HFFc6 (cell line): ENCODE results near the gene NINJ2. TPM values are rescaled to one million over a fixed set of nuclear protein-coding genes. Genes with fewer than 3 reads are reported as not detected.

Source experiments
- DNase-seq: peaks from one replicate; pipeline ENCODE4 v3.0.0-alpha.2; 2018
- H3K27ac Mint-ChIP-seq: 2 replicates; pipeline ENCODE4 v1.8.0; 2020; ENCODE audit warnings: mild to moderate bottlenecking, mixed read lengths
- H3K27me3 Mint-ChIP-seq: 2 replicates; pipeline ENCODE4 v1.8.0; 2021; ENCODE audit warnings: mild to moderate bottlenecking, moderate library complexity, mixed read lengths; ENCODE audit not compliant: insufficient read depth
- H3K36me3 Mint-ChIP-seq: 2 replicates; pipeline ENCODE4 v1.8.0; 2021; ENCODE audit warnings: low read depth, mixed read lengths
- H3K4me1 Mint-ChIP-seq: 2 replicates; pipeline ENCODE4 v1.8.0; 2020; ENCODE audit warnings: low read depth, mixed read lengths
- H3K4me3 Mint-ChIP-seq: 2 replicates; pipeline ENCODE4 v1.8.0; 2020; ENCODE audit warnings: mild to moderate bottlenecking, moderate library complexity, mixed read lengths
- H3K9me3 Mint-ChIP-seq: 2 replicates; pipeline ENCODE4 v1.8.0; 2020; ENCODE audit warnings: mild to moderate bottlenecking, mixed read lengths
- total RNA-seq, 6 experiments: library from RNA; stranded (reverse); fragmentation: NEBNext Ultra II Directional; extraction: Animal tissue kit (Norgen Biotek cat#: 25700); gene quantifications; 2 replicates in 1 of 6; 3 replicates in 5 of 6; pipeline ENCODE4 v1.2.3, GENCODE V29; 2021
- TF ChIP-seq, protein P1 (sequence below): fragments of 200-600 bp; sonication (generic); IDR thresholded peaks from 2 replicates; pipeline ENCODE4 v1.5.0; 2021; ENCODE audit warnings: antibody characterized with exemption, mild to moderate bottlenecking

The NINJ2 gene
- total RNA-seq, 6 experiments from 2014 or later: not detected

DNA sequence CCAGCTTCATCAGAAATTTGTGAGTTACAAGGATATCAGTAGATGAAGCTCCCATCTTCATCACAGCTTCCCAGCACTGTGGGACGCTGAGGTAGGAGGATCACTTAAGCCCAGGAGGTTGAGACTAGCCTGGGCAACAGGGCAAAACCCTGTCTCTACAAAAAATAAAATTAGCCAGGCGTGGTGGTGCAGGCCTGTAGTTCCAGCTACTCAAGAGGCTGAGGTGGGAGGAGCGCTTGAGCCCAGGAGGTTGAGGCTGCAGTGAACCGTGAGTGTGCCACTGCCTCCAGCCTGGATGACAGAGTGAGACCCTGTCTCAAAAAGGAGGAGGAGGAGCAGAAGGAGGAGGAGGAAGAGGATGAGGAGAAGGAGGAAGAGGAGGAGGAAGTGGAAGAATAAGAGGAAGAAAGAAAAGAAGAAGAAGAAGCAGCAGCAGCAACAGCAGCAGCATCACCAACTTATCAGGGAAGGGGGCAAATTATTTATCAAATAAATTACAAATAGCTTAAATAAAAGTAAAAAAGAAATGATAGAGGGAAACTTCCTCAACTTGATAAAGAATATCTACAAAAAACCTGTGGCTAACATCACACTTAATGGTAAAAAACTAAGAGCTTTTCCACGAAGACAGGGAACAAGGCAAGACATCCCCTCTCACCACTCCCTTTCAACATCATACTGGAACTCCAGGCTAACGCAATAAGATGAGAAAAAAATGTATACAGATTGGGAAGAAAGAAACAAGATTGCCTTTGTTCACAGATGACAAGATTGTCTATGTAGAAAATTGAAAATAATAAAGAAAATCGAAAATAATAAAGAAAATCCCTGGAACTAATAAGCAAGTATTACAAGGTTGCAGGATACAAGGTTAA is 69.6 kb downstream of the NINJ2 start:
- Mint-ChIP-seq H3K27ac (no peak overlapping the region), H3K4me3 (no peak overlapping the region), H3K4me1 (no peaks in the 10 kb centered on the region), H3K9me3 (0 out of 2 replicates have a peak, but pooled peaks cover under 1% of the 10 kb centered on the region), H3K36me3 (no peaks in the 10 kb centered on the region), H3K27me3 (peaks cover 31% of the 10 kb centered on the region)
- DNase-seq: no peak
- TF ChIP-seq, protein P1, sequence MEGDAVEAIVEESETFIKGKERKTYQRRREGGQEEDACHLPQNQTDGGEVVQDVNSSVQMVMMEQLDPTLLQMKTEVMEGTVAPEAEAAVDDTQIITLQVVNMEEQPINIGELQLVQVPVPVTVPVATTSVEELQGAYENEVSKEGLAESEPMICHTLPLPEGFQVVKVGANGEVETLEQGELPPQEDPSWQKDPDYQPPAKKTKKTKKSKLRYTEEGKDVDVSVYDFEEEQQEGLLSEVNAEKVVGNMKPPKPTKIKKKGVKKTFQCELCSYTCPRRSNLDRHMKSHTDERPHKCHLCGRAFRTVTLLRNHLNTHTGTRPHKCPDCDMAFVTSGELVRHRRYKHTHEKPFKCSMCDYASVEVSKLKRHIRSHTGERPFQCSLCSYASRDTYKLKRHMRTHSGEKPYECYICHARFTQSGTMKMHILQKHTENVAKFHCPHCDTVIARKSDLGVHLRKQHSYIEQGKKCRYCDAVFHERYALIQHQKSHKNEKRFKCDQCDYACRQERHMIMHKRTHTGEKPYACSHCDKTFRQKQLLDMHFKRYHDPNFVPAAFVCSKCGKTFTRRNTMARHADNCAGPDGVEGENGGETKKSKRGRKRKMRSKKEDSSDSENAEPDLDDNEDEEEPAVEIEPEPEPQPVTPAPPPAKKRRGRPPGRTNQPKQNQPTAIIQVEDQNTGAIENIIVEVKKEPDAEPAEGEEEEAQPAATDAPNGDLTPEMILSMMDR: no peak

DNA sequence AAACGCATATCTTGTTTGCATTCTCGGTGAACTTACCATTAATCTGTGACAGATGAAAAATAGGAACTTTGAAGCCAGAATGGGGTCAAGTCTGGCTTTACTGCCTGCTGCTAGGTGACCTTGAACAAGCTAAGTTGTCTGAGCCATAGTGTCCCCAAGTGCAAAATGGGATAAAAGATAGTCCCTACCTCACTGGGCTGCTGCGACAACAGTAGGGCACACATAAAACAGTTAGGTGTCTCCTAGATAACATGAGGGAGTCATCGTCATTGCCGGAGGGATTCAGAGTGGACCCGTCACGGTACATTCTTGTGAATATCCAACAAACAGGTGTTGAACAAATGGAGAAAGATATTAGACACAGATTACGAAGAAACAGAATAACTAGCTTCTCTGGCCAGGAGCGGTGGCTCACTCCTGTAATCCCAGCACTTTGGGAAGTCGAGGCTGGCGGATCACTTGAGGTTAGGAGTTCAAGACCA is 71.2 kb downstream of the NINJ2 start:
- Mint-ChIP-seq H3K36me3 (no peaks in the 10 kb centered on the region), H3K4me3 (no peak overlapping the region), H3K27ac (no peak overlapping the region), H3K27me3 (peaks cover 40% of the 10 kb centered on the region), H3K4me1 (no peaks in the 10 kb centered on the region), H3K9me3 (0 out of 2 replicates have a peak, but pooled peaks cover 4% of the 10 kb centered on the region)
- no peak for DNase-seq
- TF ChIP-seq, protein P1: no peak

DNA sequence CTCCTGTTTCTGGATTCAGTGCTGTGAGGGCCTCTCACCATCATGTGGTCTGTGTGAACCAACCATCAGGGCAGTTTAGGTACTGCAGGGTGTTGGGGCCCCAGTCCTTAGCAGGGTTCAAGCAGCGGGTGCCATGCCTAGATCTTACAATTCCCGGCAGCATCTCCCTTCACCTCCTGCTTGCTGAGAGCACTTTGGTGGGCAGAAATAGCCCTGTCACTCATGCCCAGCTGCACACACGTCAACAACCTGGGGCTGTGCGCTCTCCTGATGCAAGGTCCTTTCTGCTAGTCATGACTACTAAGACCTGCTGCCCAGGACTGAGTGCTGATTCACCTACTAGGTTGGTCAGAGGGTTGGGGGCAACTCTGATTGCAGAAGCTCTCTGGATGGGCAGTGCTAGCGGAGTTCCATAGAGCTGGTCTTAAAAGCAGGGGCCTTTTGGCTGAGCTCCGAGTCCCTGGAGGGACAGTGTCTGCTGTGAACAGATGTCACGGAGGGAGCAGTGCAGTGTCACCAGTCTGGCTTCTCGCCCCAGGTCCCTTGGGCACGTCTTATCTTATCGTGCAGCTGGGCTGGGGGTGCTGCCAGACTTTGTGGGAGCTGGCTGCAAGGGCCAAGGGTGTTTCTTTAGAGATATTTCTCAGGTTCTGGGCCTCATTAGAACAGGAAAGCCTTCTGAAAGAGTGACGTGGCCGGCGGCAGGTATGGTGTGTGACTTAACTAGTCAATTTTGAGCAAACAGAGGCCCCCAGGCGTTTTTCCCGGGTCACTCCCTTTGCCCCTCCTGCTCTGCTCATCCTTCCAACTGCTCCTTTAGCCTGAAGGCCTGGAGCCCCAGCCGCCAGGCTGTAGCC is 71.8 kb downstream of the NINJ2 start:
- 0 out of 2 replicates have a peak, but pooled peaks cover 4% of the 10 kb centered on the region for H3K9me3 Mint-ChIP-seq
- peaks cover 37% of the 10 kb centered on the region for H3K27me3 Mint-ChIP-seq
- TF ChIP-seq, protein P1: peak; percentile 18; the same call in 1 of the 2 replicates
- H3K36me3 Mint-ChIP-seq: no peaks in the 10 kb centered on the region
- no peak for DNase-seq
- no peaks in the 10 kb centered on the region for H3K4me1 Mint-ChIP-seq
- H3K27ac Mint-ChIP-seq: no peak overlapping the region
- H3K4me3 Mint-ChIP-seq: no peak overlapping the region

DNA sequence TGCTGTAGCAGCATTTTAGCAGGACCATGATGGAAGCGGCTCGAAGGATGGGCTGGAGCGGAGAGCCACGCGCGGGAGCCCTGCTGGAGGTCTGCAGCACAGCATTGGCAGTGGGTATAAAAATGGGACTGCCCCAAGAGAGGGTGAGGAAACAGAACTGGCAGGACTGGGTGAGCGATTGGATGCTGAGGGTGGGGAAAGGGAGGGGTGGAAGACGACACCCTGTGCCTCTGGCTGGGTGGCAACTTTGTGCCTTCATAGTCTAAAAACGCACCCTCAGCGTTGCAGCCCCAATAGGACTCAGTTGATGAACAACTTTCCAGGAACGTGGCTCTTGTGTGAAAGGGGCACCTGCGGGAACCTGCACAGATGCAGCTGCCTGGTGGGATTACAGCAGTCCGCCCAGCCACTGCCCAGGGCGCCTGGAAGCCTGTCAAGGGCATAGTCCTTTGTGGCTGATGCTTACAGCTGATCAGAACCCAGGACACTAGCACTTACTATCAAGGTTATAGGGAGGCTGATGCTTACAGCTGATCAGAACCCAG is 73.0 kb downstream of the NINJ2 start:
- TF ChIP-seq, protein P1: no peak
- 0 out of 2 replicates have a peak, but pooled peaks cover 4% of the 10 kb centered on the region for H3K9me3 Mint-ChIP-seq
- no peak overlapping the region for H3K4me3 Mint-ChIP-seq
- no peak overlapping the region for H3K27ac Mint-ChIP-seq
- no peak for DNase-seq
- H3K27me3 Mint-ChIP-seq: peaks cover 40% of the 10 kb centered on the region
- H3K36me3 Mint-ChIP-seq: no peaks in the 10 kb centered on the region
- no peaks in the 10 kb centered on the region for H3K4me1 Mint-ChIP-seq

DNA sequence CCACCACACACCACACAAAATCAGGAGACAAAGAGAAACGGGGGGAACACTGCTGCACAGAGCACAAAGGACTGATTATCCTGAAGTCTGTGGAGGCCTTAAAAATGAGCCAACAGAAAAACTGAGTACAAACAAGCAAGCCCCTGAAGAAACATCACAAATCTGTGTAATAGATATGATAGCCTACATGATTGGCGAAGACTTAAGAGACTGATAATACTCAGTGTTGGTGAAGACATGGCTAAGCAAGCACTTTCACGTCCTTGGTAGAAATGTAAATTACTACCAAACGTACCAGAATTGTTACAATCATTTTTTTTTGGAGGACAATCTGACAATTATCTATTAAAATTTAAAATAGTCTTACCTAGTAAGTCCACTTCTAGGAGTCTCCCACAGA is 74.6 kb downstream of the NINJ2 start:
- Mint-ChIP-seq H3K27ac (no peak overlapping the region), H3K4me1 (no peaks in the 10 kb centered on the region), H3K4me3 (no peak overlapping the region), H3K9me3 (0 out of 2 replicates have a peak, but pooled peaks cover 4% of the 10 kb centered on the region), H3K36me3 (no peaks in the 10 kb centered on the region), H3K27me3 (peaks cover 29% of the 10 kb centered on the region)
- DNase-seq: no peak
- TF ChIP-seq, protein P1: no peak
